GM12878 (cell line): Measurements from ENCODE around the gene LGMN.

Experiments used
- BCL11A ChIP-seq: IDR thresholded peaks from 2 replicates; pipeline ENCODE4 v1.6.1; 2011; ENCODE audit warnings: low read depth, low read length
- CHD1 ChIP-seq: IDR thresholded peaks from 2 replicates; pipeline ENCODE4 v1.6.1; 2012; ENCODE audit warnings: low read depth, low read length, improper control_type of control experiment
- CTCF ChIP-seq, 3 experiments: IDR thresholded peaks in 2 of 3; conservative IDR thresholded peaks in 1 of 3; 2 replicates each; pipeline ENCODE4 v1.5.1; 2011; ENCODE audit warnings: low read depth in 3 of 3, low read length in 3 of 3, mild to moderate bottlenecking in 3 of 3, control low read depth in 2 of 3, moderate library complexity in 2 of 3, inconsistent platforms in 1 of 3, mixed read lengths in 1 of 3; ENCODE audit not compliant: control insufficient read depth in 2 of 3, insufficient read depth in 1 of 3; ENCODE audit errors: extremely low read depth in 1 of 3
- JUND ChIP-seq: IDR thresholded peaks from 2 replicates; pipeline ENCODE4 v1.6.1; 2012; ENCODE audit warnings: low read depth, mild to moderate bottlenecking, low read length, improper control_type of control experiment, moderate library complexity
- MXI1 ChIP-seq: fragments of 150-350 bp; IDR thresholded peaks from 2 replicates; pipeline ENCODE4 v1.6.1; 2011; ENCODE audit warnings: low read depth, mild to moderate bottlenecking, inconsistent platforms, low read length, improper control_type of control experiment
- MYB ChIP-seq: fragments of 150-350 bp; IDR thresholded peaks from 2 replicates; pipeline ENCODE4 v1.6.1; 2014; ENCODE audit warnings: mild to moderate bottlenecking, low read depth, low read length, borderline replicate concordance
- NBN ChIP-seq: fragments of 450-650 bp; IDR thresholded peaks from 2 replicates; pipeline ENCODE4 v1.6.1; 2016
- PML ChIP-seq: IDR thresholded peaks from 2 replicates; pipeline ENCODE4 v1.6.1; 2012; ENCODE audit warnings: low read length, inconsistent platforms
- POLR2A ChIP-seq: IDR thresholded peaks from 2 replicates; pipeline ENCODE4 v1.6.1; 2011; ENCODE audit warnings: low read depth, mild to moderate bottlenecking, low read length
- POLR2AphosphoS5 ChIP-seq: IDR thresholded peaks from 2 replicates; pipeline ENCODE4 v1.6.1; 2011; ENCODE audit warnings: mild to moderate bottlenecking, low read length, inconsistent platforms
- RCOR1 ChIP-seq: conservative IDR thresholded peaks from 2 replicates; pipeline ENCODE4 v1.6.1; 2012; ENCODE audit warnings: low read depth, low read length, improper control_type of control experiment
- SREBF1 ChIP-seq: IDR thresholded peaks from 2 replicates; pipeline ENCODE4 v1.6.1; 2012; ENCODE audit warnings: mild to moderate bottlenecking, low read length
- TCF12 ChIP-seq: IDR thresholded peaks from 2 replicates; pipeline ENCODE4 v1.6.1; 2011; ENCODE audit warnings: low read depth, mild to moderate bottlenecking, low read length
- TCF7 ChIP-seq: IDR thresholded peaks from 2 replicates; pipeline ENCODE4 v1.6.1; 2014; ENCODE audit warnings: antibody characterized with exemption, borderline replicate concordance

GRCh38 chr14:92670160-92670559 is 78.3 kb downstream of the LGMN start:
- peak in 2 of 3 experiments; percentile 3 to 33; a peak in 2 of 6 replicates for TF ChIP-seq CTCF (IDR thresholded peaks at IDR 0.05 in 2 of 3, conservative IDR thresholded peaks at IDR 0.05 in 1 of 3; ENCODE audit: control insufficient read depth in 2 of 3, extremely low read depth in 1 of 3, insufficient read depth in 1 of 3, low read depth in 3 of 3, low read length in 3 of 3)
- TF ChIP-seq JUND, result no peak
- TF ChIP-seq POLR2A, result no peak
- no peak for TF ChIP-seq MXI1
- no peak for TF ChIP-seq TCF7
- TF ChIP-seq SREBF1, result no peak
- TF ChIP-seq TCF12, result no peak
- TF ChIP-seq NBN, result no peak
- no peak for TF ChIP-seq POLR2AphosphoS5
- TF ChIP-seq BCL11A, result no peak
- no peak for TF ChIP-seq CHD1
- TF ChIP-seq PML, result no peak
- TF ChIP-seq RCOR1, result no peak
- no peak for TF ChIP-seq MYB
